Activated CD4-positive, alpha-beta T cell treated with anti-CD3 and anti-CD28 coated beads, Interleukin-2, Interleukin-4, amounts not matched to agents 100 ng/mL and 50 ng/mL, durations not matched to agents 16 hours and 8 hours (primary cell): ENCODE results near the gene CDR2.

Source experiments
- DNase-seq: peaks from one replicate; pipeline ENCODE4 v3.0.0-alpha.2; 2020; ENCODE audit warnings: low spot score

The CDR2 gene

GRCh38 chr16:22324787-22325597, 49.4 kb downstream of the CDR2 start:
- DNase-seq: no peak

GRCh38 chr16:22323959-22324786, 50.2 kb downstream of the CDR2 start:
- DNase-seq: no peak

GRCh38 chr16:22323173-22323958, 51.1 kb downstream of the CDR2 start:
- no peak for DNase-seq

GRCh38 chr16:22322741-22323140, 51.7 kb downstream of the CDR2 start:
- DNase-seq: no peak

- DNase-seq: no peak
These were observed 52.4 kb downstream of the CDR2 start for GRCh38 chr16:22322021-22322471.

GRCh38 chr16:22321340-22322001, 52.9 kb downstream of the CDR2 start:
- DNase-seq: peak; percentile 61

- DNase-seq: no peak
These were observed 53.7 kb downstream of the CDR2 start for GRCh38 chr16:22320572-22321339.

- DNase-seq: peak; percentile 61
These were observed 55.6 kb downstream of the CDR2 start for GRCh38 chr16:22318690-22319358.

GRCh38 chr16:22317625-22318024, 56.8 kb downstream of the CDR2 start:
- no peak for DNase-seq

GRCh38 chr16:22317001-22317530, 57.4 kb downstream of the CDR2 start:
- DNase-seq: no peak

- no peak for DNase-seq
These were observed 58.0 kb downstream of the CDR2 start for GRCh38 chr16:22316411-22316811.

GRCh38 chr16:22315979-22316378, 58.4 kb downstream of the CDR2 start:
- no peak for DNase-seq

GRCh38 chr16:22314661-22315626, 59.5 kb downstream of the CDR2 start:
- DNase-seq: no peak

GRCh38 chr16:22313876-22314470, 60.4 kb downstream of the CDR2 start:
- no peak for DNase-seq

- DNase-seq: no peak
These were observed 61.3 kb downstream of the CDR2 start for GRCh38 chr16:22312897-22313781.

GRCh38 chr16:22311520-22311919, 62.9 kb downstream of the CDR2 start:
- DNase-seq: no peak

- no peak for DNase-seq
These were observed 65.4 kb downstream of the CDR2 start for GRCh38 chr16:22308824-22309520.
